Spleen (tissue), 11 donors: ENCODE results near the gene CACNA1A. TPM values are rescaled to one million over a fixed set of nuclear protein-coding genes. Genes with fewer than 3 reads are reported as not detected.

Experiments
- DNase-seq: peaks from one replicate; pipeline ENCODE4 v3.0.0-alpha.2; 2020
- H3K27ac ChIP-seq, 8 donors: fragments of 200-600 bp; sonication (generic) in 7 of 8; 1 replicate in 4 of 8; 2 replicates in 4 of 8; pipeline versions ENCODE4 v1.5.0 to v1.8.0; 2016 to 2021; ENCODE audit warnings: inconsistent platforms in 4 of 8, mild to moderate bottlenecking in 4 of 8, moderate library complexity in 1 of 8
- H3K27me3 ChIP-seq, 7 donors: fragments of 200-600 bp; sonication (generic) in 6 of 7; replicated peaks in 1 of 7; 1 replicate in 4 of 7; 2 replicates in 3 of 7; pipeline versions ENCODE4 v1.5.0 to v1.8.0; 2016 to 2021; ENCODE audit warnings: inconsistent platforms in 3 of 7, mild to moderate bottlenecking in 1 of 7
- H3K36me3 ChIP-seq, 6 donors: fragments of 200-600 bp; sonication (generic) in 5 of 6; 1 replicate in 4 of 6; 2 replicates in 2 of 6; pipeline versions ENCODE4 v1.5.0 to v1.8.0; 2016 to 2021; ENCODE audit warnings: inconsistent platforms in 2 of 6
- H3K4me1 ChIP-seq, 6 donors: fragments of 200-600 bp; sonication (generic) in 5 of 6; 1 replicate in 3 of 6; 2 replicates in 3 of 6; pipeline versions ENCODE4 v1.5.0 to v1.8.0; 2016 to 2021; ENCODE audit warnings: inconsistent platforms in 3 of 6
- H3K4me3 ChIP-seq, 8 donors: fragments of 200-600 bp; sonication (generic) in 7 of 8; 1 replicate in 4 of 8; 2 replicates in 4 of 8; pipeline versions ENCODE4 v1.5.0 to v1.8.0; 2016 to 2021; ENCODE audit warnings: inconsistent platforms in 4 of 8, mild to moderate bottlenecking in 4 of 8, moderate library complexity in 2 of 8
- H3K9me3 ChIP-seq, 8 donors: fragments of 200-600 bp; sonication (generic) in 7 of 8; 1 replicate in 4 of 8; 2 replicates in 4 of 8; pipeline versions ENCODE4 v1.5.0 to v1.8.0; 2016 to 2021; ENCODE audit warnings: inconsistent platforms in 4 of 8
- POLR2A ChIP-seq, 3 donors: fragments of 450-650 bp; IDR thresholded peaks; one replicate each; pipeline ENCODE4 v1.5.1; 2017; ENCODE audit warnings: antibody characterized with exemption in 3 of 3, mild to moderate bottlenecking in 1 of 3
- POLR2AphosphoS5 ChIP-seq, 3 donors: sonication (generic); formaldehyde crosslinking; IDR thresholded peaks; one replicate each; pipeline ENCODE4 v1.5.1; 2017; ENCODE audit warnings: antibody characterized with exemption in 3 of 3
- WGBS, 5 donors: extraction: QIAGEN DNeasy Blood & Tissue Kit in 3 of 5; methylation state at CpG; one replicate each; pipeline versions ENCODE4 v1.1.5 to v1.1.7; 2013 to 2018; 5-methylcytosine and 5-hydroxymethylcytosine counted together
- intact Hi-C: fragments of 100-400 bp; cut with DNase I; formaldehyde crosslinking; loops from one replicate; pipeline ENCODE4 v1.15.0; 2023; ENCODE audit warnings: low total_unique reads
- polyA plus RNA-seq, 3 donors: library from polyadenylated mRNA; stranded (reverse); fragments of 200-250 nt; gene quantifications; one replicate each; pipeline ENCODE4 v1.2.1, GENCODE V29; 2013
- total RNA-seq, 7 donors: library from RNA; depleted of rRNA in 3 of 7; stranded (reverse); fragments of >200 nt in 3 of 7; fragmentation: NEBNext Ultra II Directional in 4 of 7; extraction: Animal tissue kit (Norgen Biotek cat#: 25700) in 4 of 7; gene quantifications; one replicate each; pipeline versions ENCODE4 v1.1.0 to v1.2.1, GENCODE V29; 2016 to 2021
- TF ChIP-seq, protein P1 (sequence below), 11 experiments: fragments of 200-600 bp in 7 of 11; fragments of 450-650 bp in 4 of 11; sonication (generic) in 4 of 11; IDR thresholded peaks in 8 of 11; conservative IDR thresholded peaks in 3 of 11; 1 replicate in 7 of 11; 2 replicates in 4 of 11; pipeline versions ENCODE4 v1.4.0 to v1.8.0; 2016 to 2021; ENCODE audit warnings: antibody characterized with exemption in 11 of 11, inconsistent platforms in 4 of 11, mild to moderate bottlenecking in 1 of 11
- donor health status: healthy with polysubstance abuse.
- donor health status: DM: no; HTN: no; CAD: no; lungs with moderate emphysema.
- donor health status: DM: no; HTN: no; CAD: no.
- donor health status: Bipolar disorder and iron deficiency.
- donor health status: healthy.
- donor health status: DM: no; HTN: no; CAD: no.
- donor health status: DM: yes; HTN: yes; CAD: no.

Gene CACNA1A
- total and polyA plus RNA-seq, 10 donors = 0.39 to 1.9 (median 0.75) TPM

DNA sequence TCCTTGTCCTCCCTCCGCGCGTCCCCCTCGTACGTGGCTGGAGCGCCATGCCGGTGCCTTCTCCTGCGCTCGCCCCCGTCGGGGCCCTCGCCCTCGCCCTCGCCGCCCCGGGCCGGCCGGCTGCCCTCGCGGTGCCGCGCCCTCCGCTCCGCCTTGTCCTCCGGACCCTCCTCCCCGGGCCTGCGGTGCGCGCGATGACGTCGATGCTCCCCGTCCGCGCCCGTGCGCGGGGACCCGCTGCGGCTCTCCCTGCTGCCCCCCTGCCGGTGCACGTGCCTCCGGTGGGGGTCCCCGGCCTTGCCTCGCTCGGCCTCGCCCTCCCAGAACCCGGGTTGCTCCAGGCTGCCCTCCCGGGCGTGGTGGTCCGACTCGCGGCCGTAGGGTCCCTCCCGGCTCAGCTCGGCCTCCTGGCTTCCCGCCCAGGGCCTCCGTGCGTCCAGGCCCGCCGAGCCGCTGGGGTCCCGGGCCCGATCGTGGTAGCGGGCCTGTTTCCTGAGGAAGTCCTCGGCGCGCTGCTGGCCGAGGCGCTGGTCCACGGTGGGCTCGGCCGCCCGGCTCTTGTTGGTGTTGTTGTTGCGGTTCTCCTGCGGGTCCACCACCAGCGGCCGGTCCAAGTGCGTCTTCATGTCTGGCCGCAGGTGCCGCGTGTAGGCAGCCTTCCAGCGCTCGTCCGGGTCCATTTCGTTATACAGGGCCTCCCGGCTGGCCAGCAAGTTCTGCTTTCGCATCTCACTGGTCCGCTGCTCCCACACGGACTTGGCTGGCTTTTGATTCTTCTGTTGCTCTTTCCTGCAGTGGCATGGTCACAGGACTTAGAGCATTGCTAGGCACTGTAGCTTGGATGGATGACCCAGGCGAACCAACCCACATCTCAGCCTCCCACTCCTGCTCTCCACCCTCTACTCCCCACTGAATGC lies 207.5 kb downstream of the CACNA1A start:
- no peak for DNase-seq
- no peaks in the 10 kb centered on the region for H3K9me3 ChIP-seq
- peaks cover 0 to 62% (median 22%) of the 10 kb centered on the region in 7 donors for H3K27me3 ChIP-seq
- intact Hi-C loops = no loop called here
- 35 to 61% (median 42%) methylated on average over 71 to 92 of the region's 92 CpGs for WGBS, 5 donors
- no peaks in the 10 kb centered on the region for H3K36me3 ChIP-seq
- peak overlapping the region in 4 of 8 donors; percentile 5 to 51 (median 17) for H3K4me3 ChIP-seq
- TF ChIP-seq, protein P1, sequence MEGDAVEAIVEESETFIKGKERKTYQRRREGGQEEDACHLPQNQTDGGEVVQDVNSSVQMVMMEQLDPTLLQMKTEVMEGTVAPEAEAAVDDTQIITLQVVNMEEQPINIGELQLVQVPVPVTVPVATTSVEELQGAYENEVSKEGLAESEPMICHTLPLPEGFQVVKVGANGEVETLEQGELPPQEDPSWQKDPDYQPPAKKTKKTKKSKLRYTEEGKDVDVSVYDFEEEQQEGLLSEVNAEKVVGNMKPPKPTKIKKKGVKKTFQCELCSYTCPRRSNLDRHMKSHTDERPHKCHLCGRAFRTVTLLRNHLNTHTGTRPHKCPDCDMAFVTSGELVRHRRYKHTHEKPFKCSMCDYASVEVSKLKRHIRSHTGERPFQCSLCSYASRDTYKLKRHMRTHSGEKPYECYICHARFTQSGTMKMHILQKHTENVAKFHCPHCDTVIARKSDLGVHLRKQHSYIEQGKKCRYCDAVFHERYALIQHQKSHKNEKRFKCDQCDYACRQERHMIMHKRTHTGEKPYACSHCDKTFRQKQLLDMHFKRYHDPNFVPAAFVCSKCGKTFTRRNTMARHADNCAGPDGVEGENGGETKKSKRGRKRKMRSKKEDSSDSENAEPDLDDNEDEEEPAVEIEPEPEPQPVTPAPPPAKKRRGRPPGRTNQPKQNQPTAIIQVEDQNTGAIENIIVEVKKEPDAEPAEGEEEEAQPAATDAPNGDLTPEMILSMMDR (IDR thresholded peaks at IDR 0.05 in 8 of 11, conservative IDR thresholded peaks at IDR 0.05 in 3 of 11) = no peak
- no peak for TF ChIP-seq POLR2AphosphoS5 (IDR thresholded peaks at IDR 0.05)
- TF ChIP-seq POLR2A (IDR thresholded peaks at IDR 0.05) = no peak
- H3K4me1 ChIP-seq = peaks cover 0 to 6% (median 2%) of the 10 kb centered on the region in 6 donors
- H3K27ac ChIP-seq = no peak overlapping the region

DNA sequence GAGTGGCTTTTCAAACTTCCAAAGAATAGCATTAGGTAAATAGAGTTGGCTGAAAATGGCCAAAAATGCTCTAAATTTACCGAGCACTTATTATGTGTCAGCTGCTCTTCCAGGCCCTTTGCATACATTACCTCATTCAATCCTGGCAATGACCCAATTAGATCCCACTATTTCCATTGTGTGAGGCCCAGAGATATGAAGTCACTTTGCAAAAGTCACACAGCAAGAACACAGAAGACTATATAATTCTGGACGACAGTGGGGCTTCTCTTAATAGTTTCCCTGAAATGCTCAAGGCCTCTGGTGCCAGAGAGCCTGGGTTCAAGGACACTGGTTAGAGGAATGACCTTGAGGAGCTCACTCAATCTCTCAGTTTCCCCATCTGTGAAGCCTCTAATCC lies 209.3 kb downstream of the CACNA1A start:
- H3K27me3 ChIP-seq = peaks cover 0 to 45% (median 22%) of the 10 kb centered on the region in 7 donors
- no peak for DNase-seq

DNA sequence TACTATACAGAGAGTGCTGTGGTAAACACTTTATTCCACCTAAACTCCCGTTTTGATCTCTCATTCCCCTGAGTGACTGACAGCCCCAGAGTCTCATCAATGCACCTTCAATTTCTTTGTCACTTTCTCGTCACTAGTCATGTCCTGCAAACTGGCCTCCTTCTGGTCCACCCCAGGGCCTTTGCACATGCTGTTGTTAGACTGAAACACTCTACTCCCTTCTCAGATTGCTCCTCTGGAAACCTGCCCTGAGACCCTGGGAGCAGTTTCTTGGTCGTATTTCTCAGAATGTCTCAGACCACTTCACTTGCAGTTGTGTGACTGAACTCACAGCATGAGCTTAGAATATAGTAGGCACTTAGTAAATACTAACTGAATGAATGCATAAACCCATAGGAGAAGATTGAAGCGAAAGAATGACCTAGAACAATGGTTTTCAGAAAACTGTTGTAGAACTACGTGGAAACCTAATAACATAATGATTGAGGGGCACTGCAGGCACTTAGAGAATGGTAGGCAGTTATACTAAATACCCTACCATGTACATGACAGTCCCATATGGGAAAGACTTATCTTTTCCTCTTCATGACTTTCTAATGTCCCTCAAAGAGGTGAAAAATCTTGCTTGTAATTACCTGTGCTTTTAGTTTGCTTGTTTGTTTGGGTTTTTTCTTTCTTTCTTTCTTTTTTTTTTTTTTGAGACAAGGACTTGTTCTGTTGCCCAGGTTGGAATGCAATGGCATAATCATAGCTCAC lies 211.3 kb downstream of the CACNA1A start:
- intact Hi-C loops = no loop called here

More for the DNA sequence above, 209.3 kb downstream of the CACNA1A start:
- intact Hi-C loops = no loop called here
- Histone ChIP-seq H3K27ac (no peak overlapping the region), H3K4me1 (peaks cover 0 to 6% (median 2%) of the 10 kb centered on the region in 6 donors), H3K4me3 (no peak overlapping the region), H3K9me3 (no peaks in the 10 kb centered on the region), H3K36me3 (no peaks in the 10 kb centered on the region)
- 81 to 93% (median 85%) methylated on average over 2 of the region's 2 CpGs for WGBS, 5 donors
- no peak for TF ChIP-seq POLR2AphosphoS5 (IDR thresholded peaks at IDR 0.05)
- TF ChIP-seq, protein P1 (IDR thresholded peaks at IDR 0.05 in 8 of 11, conservative IDR thresholded peaks at IDR 0.05 in 3 of 11) = no peak
- no peak for TF ChIP-seq POLR2A (IDR thresholded peaks at IDR 0.05)

More for the DNA sequence above, 211.3 kb downstream of the CACNA1A start:
- Histone ChIP-seq H3K27me3 (peaks cover 0 to 26% (median 19%) of the 10 kb centered on the region in 7 donors), H3K9me3 (no peaks in the 10 kb centered on the region), H3K36me3 (no peaks in the 10 kb centered on the region), H3K4me3 (no peak overlapping the region), H3K27ac (no peak overlapping the region), H3K4me1 (peaks cover 0 to 6% (median 2%) of the 10 kb centered on the region in 6 donors)
- 70 to 79% (median 71%) methylated on average over 5 of the region's 5 CpGs for WGBS, 5 donors
- TF ChIP-seq POLR2AphosphoS5 (IDR thresholded peaks at IDR 0.05) (no peak), POLR2A (IDR thresholded peaks at IDR 0.05) (no peak)
- TF ChIP-seq, protein P1 (IDR thresholded peaks at IDR 0.05 in 8 of 11, conservative IDR thresholded peaks at IDR 0.05 in 3 of 11) = no peak
- DNase-seq = no peak
